ENCODE results near the gene MZT1.
A peak's percentile ranks its signal among the peaks of the same experiment; 100 is the strongest.

The MZT1 gene, protein sequence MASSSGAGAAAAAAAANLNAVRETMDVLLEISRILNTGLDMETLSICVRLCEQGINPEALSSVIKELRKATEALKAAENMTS
- 8.3 to 19.9 (median 9.0) reads per million in 3 donors for total RNA-seq

DNA sequence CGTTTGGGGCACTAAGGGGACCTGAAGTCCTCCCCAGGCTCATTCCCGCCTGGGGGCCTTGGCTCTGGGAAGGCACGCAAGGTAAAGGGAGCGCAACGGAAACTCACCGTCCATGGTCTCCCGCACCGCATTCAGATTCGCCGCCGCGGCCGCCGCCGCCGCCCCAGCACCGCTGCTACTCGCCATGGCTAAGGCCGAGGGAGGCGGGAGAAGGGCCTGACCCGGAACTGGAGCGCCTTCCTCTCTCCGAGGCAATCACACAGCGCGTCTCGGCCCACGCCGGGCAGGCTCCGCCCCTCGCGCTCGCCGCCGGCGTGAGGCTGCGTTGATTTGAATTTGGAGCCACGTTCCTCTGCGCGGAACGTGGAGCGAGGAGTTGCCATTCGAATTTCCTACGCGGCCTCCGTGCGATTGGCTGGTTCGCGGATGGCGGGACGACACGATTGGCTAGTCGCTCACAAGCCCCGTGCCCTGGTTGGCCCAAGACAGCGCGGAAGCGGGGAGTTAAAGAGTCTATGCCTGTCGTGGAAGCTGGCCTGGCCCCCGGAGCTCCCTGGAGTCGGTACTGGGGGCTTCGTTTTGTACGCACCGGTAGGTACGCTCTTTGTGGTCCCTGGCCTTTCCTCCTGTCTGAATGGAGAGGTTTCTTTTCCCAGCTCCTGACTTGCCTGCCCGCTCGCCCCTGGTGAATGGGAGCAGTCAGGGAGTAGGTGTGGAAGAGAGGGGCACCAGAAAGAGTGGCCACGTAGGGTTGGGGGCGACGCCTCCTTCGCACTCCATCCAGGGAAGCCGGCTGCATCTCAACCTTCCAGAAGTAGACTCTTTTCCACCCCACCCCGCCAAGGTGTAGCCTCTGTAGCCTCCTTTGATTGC, at the start of gene MZT1, which contains the start of gene BORA:
Gene MZT1 (minus strand): TSS at position 213 of the 873 bp plus-strand sequence. CDS start 27 bp downstream, at position 186.
Gene BORA (plus strand): TSS at position 507 of the 873 bp plus-strand sequence. CDS start 1,018 bp downstream, outside the sequence.
- Histone ChIP-seq H3K4me1 (ENCODE audit: control insufficient read depth, insufficient read depth, low read length, poor library complexity, severe bottlenecking) (peaks cover 9% of the 10 kb centered on the region), H3K27ac (ENCODE audit: insufficient read depth, low read length, poor library complexity, severe bottlenecking) (peak within 1 kb of the TSS; percentile 68), H3K4me3 (ENCODE audit: insufficient read depth, low read depth, low read length, poor library complexity, severe bottlenecking) (peak within 1 kb of the TSS; percentile 83), H3K36me3 (ENCODE audit: control insufficient read depth, insufficient read depth, low read length) (peaks cover 3% of the 10 kb centered on the region), H3K9me3 (ENCODE audit: control insufficient read depth, low read length) (no peaks in the 10 kb centered on the region), H3K27me3 (replicated peaks; ENCODE audit: control insufficient read depth, insufficient read depth, low read length, poor library complexity, severe bottlenecking) (no peaks in the 10 kb centered on the region)
- peak; percentile 89 to 93 (median 92) for DNase-seq

DNA sequence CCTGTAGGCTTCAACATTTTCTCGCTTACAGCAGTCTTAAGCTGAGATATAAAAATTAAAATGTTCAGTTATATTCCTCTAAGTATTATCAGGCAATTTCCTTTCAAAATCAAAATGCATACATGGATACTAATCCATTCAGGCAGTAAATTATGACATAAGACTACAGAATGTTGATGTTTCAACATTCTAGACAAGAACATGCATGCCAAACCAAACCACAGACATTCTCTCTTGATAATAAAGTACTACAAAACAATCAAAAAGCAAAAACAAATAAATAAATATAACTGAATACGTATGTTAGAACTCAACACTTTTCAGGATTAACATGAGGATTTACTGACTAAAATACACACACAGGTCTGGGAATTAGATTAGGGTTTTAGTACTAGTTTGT, 46.6 kb upstream of the MZT1 start:
- Histone ChIP-seq H3K4me3 (ENCODE audit: insufficient read depth, low read depth, low read length, poor library complexity, severe bottlenecking) (no peak overlapping the region), H3K27ac (ENCODE audit: insufficient read depth, low read length, poor library complexity, severe bottlenecking) (no peak overlapping the region), H3K4me1 (ENCODE audit: control insufficient read depth, insufficient read depth, low read length, poor library complexity, severe bottlenecking) (peaks cover 2% of the 10 kb centered on the region), H3K9me3 (ENCODE audit: control insufficient read depth, low read length) (no peaks in the 10 kb centered on the region), H3K36me3 (ENCODE audit: control insufficient read depth, insufficient read depth, low read length) (peaks cover 84% of the 10 kb centered on the region), H3K27me3 (replicated peaks; ENCODE audit: control insufficient read depth, insufficient read depth, low read length, poor library complexity, severe bottlenecking) (no peaks in the 10 kb centered on the region)
- no peak for DNase-seq

DNA sequence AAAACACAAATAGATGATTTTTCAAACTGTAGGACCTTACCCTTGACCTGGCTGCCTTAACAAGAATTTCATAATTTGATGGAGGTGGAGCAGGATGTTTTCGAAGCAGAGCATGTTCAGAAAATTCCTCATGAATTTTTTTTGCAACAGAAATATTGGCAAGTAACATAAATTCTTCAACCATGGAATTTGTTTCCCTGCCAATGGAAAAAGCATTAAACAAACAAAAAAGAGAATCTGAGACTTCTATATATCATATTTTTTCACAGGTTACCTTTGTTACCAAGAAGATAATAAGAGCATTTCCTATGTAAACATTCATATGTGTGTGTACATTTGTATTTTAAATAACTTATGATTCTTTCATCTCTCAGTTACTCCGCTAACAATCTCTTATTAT, 36.0 kb upstream of the MZT1 start:
- Histone ChIP-seq H3K27me3 (replicated peaks; ENCODE audit: control insufficient read depth, insufficient read depth, low read length, poor library complexity, severe bottlenecking) (no peaks in the 10 kb centered on the region), H3K36me3 (ENCODE audit: control insufficient read depth, insufficient read depth, low read length) (peaks cover 87% of the 10 kb centered on the region), H3K4me1 (ENCODE audit: control insufficient read depth, insufficient read depth, low read length, poor library complexity, severe bottlenecking) (no peaks in the 10 kb centered on the region), H3K27ac (ENCODE audit: insufficient read depth, low read length, poor library complexity, severe bottlenecking) (no peak overlapping the region), H3K4me3 (ENCODE audit: insufficient read depth, low read depth, low read length, poor library complexity, severe bottlenecking) (no peak overlapping the region), H3K9me3 (ENCODE audit: control insufficient read depth, low read length) (no peaks in the 10 kb centered on the region)
- DNase-seq = no peak

- no peak for DNase-seq
- H3K27me3 ChIP-seq (replicated peaks; ENCODE audit: control insufficient read depth, insufficient read depth, low read length, poor library complexity, severe bottlenecking) = no peaks in the 10 kb centered on the region
- no peaks in the 10 kb centered on the region for H3K9me3 ChIP-seq (ENCODE audit: control insufficient read depth, low read length)
- no peak overlapping the region for H3K4me3 ChIP-seq (ENCODE audit: insufficient read depth, low read depth, low read length, poor library complexity, severe bottlenecking)
- H3K4me1 ChIP-seq (ENCODE audit: control insufficient read depth, insufficient read depth, low read length, poor library complexity, severe bottlenecking) = no peaks in the 10 kb centered on the region
- no peak overlapping the region for H3K27ac ChIP-seq (ENCODE audit: insufficient read depth, low read length, poor library complexity, severe bottlenecking)
- H3K36me3 ChIP-seq (ENCODE audit: control insufficient read depth, insufficient read depth, low read length) = peaks cover 67% of the 10 kb centered on the region
Measured at GRCh38 chr13:72760189-72760588, 32.8 kb upstream of the MZT1 start.

DNA sequence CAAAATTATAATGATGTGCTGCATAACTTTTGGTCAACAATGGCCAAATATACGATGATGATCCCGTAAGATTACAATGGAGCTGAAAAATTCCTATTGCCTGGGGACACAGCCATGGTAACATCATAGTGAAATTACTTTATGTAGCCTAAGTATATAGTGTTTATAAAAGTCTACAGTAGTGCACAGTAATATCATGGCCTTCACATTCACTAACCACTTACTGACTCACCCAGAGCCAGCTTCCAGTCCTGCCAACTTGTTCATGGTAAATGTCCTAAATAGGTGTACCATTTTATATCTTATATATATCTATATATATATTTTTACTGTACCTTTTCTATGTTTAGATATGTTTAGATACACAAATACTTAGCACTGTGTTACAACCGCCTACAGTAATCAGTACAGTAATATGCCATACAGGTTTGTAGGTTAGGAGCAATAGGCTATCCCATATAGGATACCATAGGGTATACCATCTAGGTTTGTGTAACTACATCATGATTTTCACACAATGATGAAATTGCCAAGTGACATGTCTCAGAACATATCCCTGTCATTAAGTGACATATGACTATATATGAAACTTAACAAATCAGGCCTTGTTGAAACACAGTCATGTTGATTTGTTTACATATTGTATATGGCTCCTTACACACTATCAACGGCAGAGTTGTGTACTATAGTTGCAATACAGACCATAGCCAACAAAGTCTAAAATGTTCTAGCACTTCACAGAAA, 30.5 kb upstream of the MZT1 start:
- Histone ChIP-seq H3K36me3 (ENCODE audit: control insufficient read depth, insufficient read depth, low read length) (peaks cover 70% of the 10 kb centered on the region), H3K4me1 (ENCODE audit: control insufficient read depth, insufficient read depth, low read length, poor library complexity, severe bottlenecking) (no peaks in the 10 kb centered on the region), H3K27ac (ENCODE audit: insufficient read depth, low read length, poor library complexity, severe bottlenecking) (no peak overlapping the region), H3K9me3 (ENCODE audit: control insufficient read depth, low read length) (no peaks in the 10 kb centered on the region), H3K4me3 (ENCODE audit: insufficient read depth, low read depth, low read length, poor library complexity, severe bottlenecking) (no peak overlapping the region), H3K27me3 (replicated peaks; ENCODE audit: control insufficient read depth, insufficient read depth, low read length, poor library complexity, severe bottlenecking) (no peaks in the 10 kb centered on the region)
- DNase-seq = no peak

DNA sequence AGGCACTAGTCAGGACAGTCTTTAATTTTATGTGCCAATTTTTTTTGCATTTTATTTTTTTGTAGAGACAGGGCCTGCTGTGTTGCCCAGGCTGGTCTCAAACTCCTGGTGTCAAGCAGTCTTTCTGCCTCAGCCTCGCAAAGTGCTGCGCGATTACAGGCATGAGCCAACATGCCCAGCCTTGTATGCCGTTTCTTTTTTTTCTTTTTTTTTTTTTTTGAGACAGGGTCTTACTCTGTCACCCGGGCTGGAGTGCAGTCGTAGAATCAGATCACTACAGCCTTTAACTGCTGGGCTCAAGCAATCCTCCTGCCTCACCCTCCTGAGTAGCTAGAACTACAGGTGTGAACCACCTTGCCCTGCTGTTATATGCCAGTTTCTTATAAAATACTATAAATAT, 26.7 kb upstream of the MZT1 start:
- H3K27me3 ChIP-seq (replicated peaks; ENCODE audit: control insufficient read depth, insufficient read depth, low read length, poor library complexity, severe bottlenecking) = no peaks in the 10 kb centered on the region

DNA sequence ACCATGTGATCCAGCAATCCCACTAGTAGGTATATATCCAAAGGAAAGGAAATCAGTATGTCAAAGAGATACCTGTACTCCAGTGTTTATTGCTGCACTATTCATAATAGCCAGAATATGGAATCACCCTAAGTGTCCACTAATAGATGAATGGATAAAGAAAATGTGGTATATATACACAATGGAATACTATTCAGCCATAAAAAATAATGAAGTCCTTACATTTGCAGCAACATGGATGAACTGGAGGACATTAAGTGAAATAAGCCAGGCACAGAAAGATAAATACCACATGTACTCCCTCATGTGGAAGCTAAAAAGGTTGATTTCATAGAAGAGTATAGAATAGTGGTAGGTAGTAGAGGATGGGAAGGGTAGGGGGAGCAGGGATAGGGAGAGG, 23.8 kb upstream of the MZT1 start:
- H3K27me3 ChIP-seq (replicated peaks; ENCODE audit: control insufficient read depth, insufficient read depth, low read length, poor library complexity, severe bottlenecking) = no peaks in the 10 kb centered on the region
- no peak overlapping the region for H3K4me3 ChIP-seq (ENCODE audit: insufficient read depth, low read depth, low read length, poor library complexity, severe bottlenecking)
- H3K36me3 ChIP-seq (ENCODE audit: control insufficient read depth, insufficient read depth, low read length) = peaks cover 28% of the 10 kb centered on the region
- no peak for DNase-seq
- H3K4me1 ChIP-seq (ENCODE audit: control insufficient read depth, insufficient read depth, low read length, poor library complexity, severe bottlenecking) = no peaks in the 10 kb centered on the region
- H3K27ac ChIP-seq (ENCODE audit: insufficient read depth, low read length, poor library complexity, severe bottlenecking) = no peak overlapping the region
- H3K9me3 ChIP-seq (ENCODE audit: control insufficient read depth, low read length) = no peaks in the 10 kb centered on the region

More for the DNA sequence above, 26.7 kb upstream of the MZT1 start:
- Histone ChIP-seq H3K36me3 (ENCODE audit: control insufficient read depth, insufficient read depth, low read length) (peaks cover 39% of the 10 kb centered on the region), H3K4me1 (ENCODE audit: control insufficient read depth, insufficient read depth, low read length, poor library complexity, severe bottlenecking) (no peaks in the 10 kb centered on the region), H3K27ac (ENCODE audit: insufficient read depth, low read length, poor library complexity, severe bottlenecking) (no peak overlapping the region), H3K4me3 (ENCODE audit: insufficient read depth, low read depth, low read length, poor library complexity, severe bottlenecking) (no peak overlapping the region), H3K9me3 (ENCODE audit: control insufficient read depth, low read length) (no peaks in the 10 kb centered on the region)
- DNase-seq = no peak

DNA sequence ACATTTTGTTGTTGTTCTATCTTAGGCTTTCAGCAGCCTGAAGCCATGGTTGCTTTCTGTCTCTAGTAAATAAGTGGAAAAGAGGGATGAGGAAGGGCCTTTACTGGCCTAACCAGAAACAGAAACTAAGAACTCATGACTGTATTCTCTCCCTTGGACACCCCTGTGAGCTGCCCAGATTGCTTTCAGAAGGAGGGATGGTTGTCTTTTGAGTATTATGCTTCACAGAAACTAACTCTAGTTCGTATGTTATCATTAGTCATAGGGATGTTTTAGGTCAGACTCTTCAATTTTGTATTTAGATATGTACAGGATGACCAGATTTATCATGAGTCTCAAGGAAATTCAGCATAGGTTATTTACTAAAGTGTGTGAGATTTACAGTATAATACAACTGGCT, 17.8 kb upstream of the MZT1 start:
- no peak for DNase-seq
- H3K36me3 ChIP-seq (ENCODE audit: control insufficient read depth, insufficient read depth, low read length) = peaks cover 13% of the 10 kb centered on the region
- H3K27me3 ChIP-seq (replicated peaks; ENCODE audit: control insufficient read depth, insufficient read depth, low read length, poor library complexity, severe bottlenecking) = no peaks in the 10 kb centered on the region

DNA sequence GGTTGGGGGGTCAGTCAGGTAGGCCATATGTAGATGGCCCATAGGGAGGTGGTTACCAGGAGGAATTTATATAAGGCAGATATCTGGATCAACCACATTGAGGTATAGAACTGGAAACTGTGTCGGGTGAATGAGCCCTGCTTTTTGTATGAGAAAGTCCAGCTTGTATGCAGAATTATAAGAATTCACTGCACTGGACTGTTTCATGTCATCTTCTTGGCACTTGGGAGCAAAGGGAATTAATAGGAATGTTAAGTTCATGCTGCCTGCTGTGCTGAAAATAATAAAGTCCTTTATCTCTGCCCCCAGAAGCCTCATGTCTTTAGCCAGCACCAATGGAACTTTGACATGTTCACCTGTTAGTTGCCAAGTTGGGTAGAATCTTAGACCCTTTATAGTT, 12.6 kb upstream of the MZT1 start:
- no peaks in the 10 kb centered on the region for H3K4me1 ChIP-seq (ENCODE audit: control insufficient read depth, insufficient read depth, low read length, poor library complexity, severe bottlenecking)
- no peak for DNase-seq
- no peak overlapping the region for H3K27ac ChIP-seq (ENCODE audit: insufficient read depth, low read length, poor library complexity, severe bottlenecking)
- H3K9me3 ChIP-seq (ENCODE audit: control insufficient read depth, low read length) = no peaks in the 10 kb centered on the region
- peaks cover 18% of the 10 kb centered on the region for H3K36me3 ChIP-seq (ENCODE audit: control insufficient read depth, insufficient read depth, low read length)
- no peak overlapping the region for H3K4me3 ChIP-seq (ENCODE audit: insufficient read depth, low read depth, low read length, poor library complexity, severe bottlenecking)
- H3K27me3 ChIP-seq (replicated peaks; ENCODE audit: control insufficient read depth, insufficient read depth, low read length, poor library complexity, severe bottlenecking) = no peaks in the 10 kb centered on the region

More for the DNA sequence above, 17.8 kb upstream of the MZT1 start:
- Histone ChIP-seq H3K4me3 (ENCODE audit: insufficient read depth, low read depth, low read length, poor library complexity, severe bottlenecking) (no peak overlapping the region), H3K27ac (ENCODE audit: insufficient read depth, low read length, poor library complexity, severe bottlenecking) (no peak overlapping the region), H3K9me3 (ENCODE audit: control insufficient read depth, low read length) (no peaks in the 10 kb centered on the region), H3K4me1 (ENCODE audit: control insufficient read depth, insufficient read depth, low read length, poor library complexity, severe bottlenecking) (no peaks in the 10 kb centered on the region)

- H3K27ac ChIP-seq (ENCODE audit: insufficient read depth, low read length, poor library complexity, severe bottlenecking) = no peak overlapping the region
Measured at GRCh38 chr13:72737033-72737432, 9.6 kb upstream of the MZT1 start.

More at GRCh38 chr13:72737033-72737432, 9.6 kb upstream of the MZT1 start:
- Histone ChIP-seq H3K36me3 (ENCODE audit: control insufficient read depth, insufficient read depth, low read length) (peaks cover 10% of the 10 kb centered on the region), H3K4me3 (ENCODE audit: insufficient read depth, low read depth, low read length, poor library complexity, severe bottlenecking) (no peak overlapping the region), H3K4me1 (ENCODE audit: control insufficient read depth, insufficient read depth, low read length, poor library complexity, severe bottlenecking) (no peaks in the 10 kb centered on the region), H3K9me3 (ENCODE audit: control insufficient read depth, low read length) (no peaks in the 10 kb centered on the region), H3K27me3 (replicated peaks; ENCODE audit: control insufficient read depth, insufficient read depth, low read length, poor library complexity, severe bottlenecking) (no peaks in the 10 kb centered on the region)
- DNase-seq = no peak
